Measurements from ENCODE around the gene VGLL4. TPM values are rescaled to one million over a fixed set of nuclear protein-coding genes. Genes with fewer than 3 reads are reported as not detected.

The VGLL4 gene
- polyA plus RNA-seq, 2 of the 4 experiments (the other 2 are of a cell fraction) = 24.7 to 28.1 TPM

GRCh38 chr3:11549580-11550140 is 94.1 kb downstream of the VGLL4 start (continued):
- TF ChIP-seq MAFK (IDR thresholded peaks at IDR 0.05; ENCODE audit: partially characterized antibody) = no peak

- no peak for DNase-seq (ENCODE audit: low read depth in 1 of 2, low spot score in 1 of 2)
- H3K27ac ChIP-seq = no peak overlapping the region
- H3K4me1 ChIP-seq = peaks cover 1% of the 10 kb centered on the region; the same call in 1 of the 3 replicates
- no peak for ATAC-seq
- no peak for FAIRE-seq
- H3K4me3 ChIP-seq = no peak overlapping the region
- H3K4me2 ChIP-seq = no peak overlapping the region
- 70% methylated on average over 7 of the region's 7 CpGs for WGBS (ENCODE audit: missing lambda C conversion rate)
- TF ChIP-seq USF2 (IDR thresholded peaks at IDR 0.05) (no peak), ZC3H11A (IDR thresholded peaks at IDR 0.05) (no peak), RARB (CRISPR knock-in tag; IDR thresholded peaks at IDR 0.05) (no peak), HOXB13 (CRISPR knock-in tag; IDR thresholded peaks at IDR 0.05; ENCODE audit: low read depth) (no peak), HES2 (IDR thresholded peaks at IDR 0.05) (no peak), ESRRA (IDR thresholded peaks at IDR 0.05; ENCODE audit: borderline replicate concordance, low read length) (no peak)
- H3K9me3 ChIP-seq = no peaks in the 10 kb centered on the region
- CTCF ChIA-PET = no interaction called here
- POLR2A ChIA-PET = interaction anchor here (0.5 kb wide), 1 partner anchor 10 kb away, joined by 4 read pairs; no protein-coding TSS in a partner anchor
Observed at GRCh38 chr3:11548721-11549131, 95.0 kb downstream of the VGLL4 start.

GRCh38 chr3:11547498-11547897 is 96.2 kb downstream of the VGLL4 start:
- Histone ChIP-seq H3K4me3 (no peak overlapping the region), H3K9me3 (no peaks in the 10 kb centered on the region), H3K4me1 (no peaks in the 10 kb centered on the region), H3K27ac (no peak overlapping the region), H3K4me2 (no peak overlapping the region)
- FAIRE-seq = no peak
- no peak for TF ChIP-seq CEBPB (IDR thresholded peaks at IDR 0.05)
- peak; percentile 14 for TF ChIP-seq ZFP36 (IDR thresholded peaks at IDR 0.05; ENCODE audit: borderline replicate concordance, partially characterized antibody)
- ChIA-PET CTCF (interaction anchor here (0.7 to 1.0 kb wide), 2 partner anchors 13 to 127 kb away, joined by 3 read pairs; no protein-coding TSS in a partner anchor), POLR2A (no interaction called here)
- no peak for DNase-seq (ENCODE audit: low read depth in 1 of 2, low spot score in 1 of 2)
- ATAC-seq = no peak
- 95% methylated on average over 2 of the region's 2 CpGs for WGBS (ENCODE audit: missing lambda C conversion rate)

GRCh38 chr3:11546657-11547302 is 96.9 kb downstream of the VGLL4 start:
- Histone ChIP-seq H3K4me3 (no peak overlapping the region), H3K9me3 (no peaks in the 10 kb centered on the region), H3K4me1 (no peaks in the 10 kb centered on the region), H3K4me2 (no peak overlapping the region), H3K27ac (no peak overlapping the region)
- FAIRE-seq (no peak), ATAC-seq (no peak), DNase-seq (ENCODE audit: low read depth in 1 of 2, low spot score in 1 of 2) (no peak)
- ChIA-PET CTCF (interaction anchor here (1.0 kb wide), 1 partner anchor 14 kb away, joined by 3 read pairs; no protein-coding TSS in a partner anchor), POLR2A (no interaction called here)
- TF ChIP-seq MAX (IDR thresholded peaks at IDR 0.05) = no peak
- TF ChIP-seq MYC (IDR thresholded peaks at IDR 0.05; ENCODE audit: borderline replicate concordance, low read length) = no peak
- TF ChIP-seq EHMT2 (IDR thresholded peaks at IDR 0.05; ENCODE audit: low read depth) = no peak
- no peak for TF ChIP-seq RCOR1 (IDR thresholded peaks at IDR 0.05; ENCODE audit: low read depth, low read length)
- no peak for TF ChIP-seq ELK1 (IDR thresholded peaks at IDR 0.05; ENCODE audit: low read depth, low read length)
- TF ChIP-seq JUNB (IDR thresholded peaks at IDR 0.05) = no peak
- TF ChIP-seq RARB (CRISPR knock-in tag; IDR thresholded peaks at IDR 0.05) = no peak
- no peak for TF ChIP-seq ZSCAN20 (CRISPR knock-in tag; IDR thresholded peaks at IDR 0.05)
- no peak for TF ChIP-seq ATOH8 (CRISPR knock-in tag; IDR thresholded peaks at IDR 0.05; ENCODE audit: low read depth)
- no peak for TF ChIP-seq POLR2A (IDR thresholded peaks at IDR 0.05; ENCODE audit: low read length)
- TF ChIP-seq JUN (IDR thresholded peaks at IDR 0.05) = no peak
- TF ChIP-seq CBX8 (IDR thresholded peaks at IDR 0.05) = no peak
- no peak for TF ChIP-seq RNF2 (IDR thresholded peaks at IDR 0.05; ENCODE audit: borderline replicate concordance, low read depth)
- TF ChIP-seq CBX2 (IDR thresholded peaks at IDR 0.05; ENCODE audit: borderline replicate concordance, low read depth) = no peak
- no peak for TF ChIP-seq REST (IDR thresholded peaks at IDR 0.05)
- no peak for TF ChIP-seq CHD2 (IDR thresholded peaks at IDR 0.05; ENCODE audit: low read length, partially characterized antibody)
- 93% methylated on average over 8 of the region's 9 CpGs for WGBS (ENCODE audit: missing lambda C conversion rate)

All from A549 (cell line).